C1 segment of cervical spinal cord (tissue), 14 donors: Measurements from ENCODE around the gene NDUFA8.

ENCODE experiments used
- DNase-seq, 14 donors: peaks; one replicate each; lab custom pipeline; 2025; lab: John Stamatoyannopoulos, UW

Gene NDUFA8

DNA sequence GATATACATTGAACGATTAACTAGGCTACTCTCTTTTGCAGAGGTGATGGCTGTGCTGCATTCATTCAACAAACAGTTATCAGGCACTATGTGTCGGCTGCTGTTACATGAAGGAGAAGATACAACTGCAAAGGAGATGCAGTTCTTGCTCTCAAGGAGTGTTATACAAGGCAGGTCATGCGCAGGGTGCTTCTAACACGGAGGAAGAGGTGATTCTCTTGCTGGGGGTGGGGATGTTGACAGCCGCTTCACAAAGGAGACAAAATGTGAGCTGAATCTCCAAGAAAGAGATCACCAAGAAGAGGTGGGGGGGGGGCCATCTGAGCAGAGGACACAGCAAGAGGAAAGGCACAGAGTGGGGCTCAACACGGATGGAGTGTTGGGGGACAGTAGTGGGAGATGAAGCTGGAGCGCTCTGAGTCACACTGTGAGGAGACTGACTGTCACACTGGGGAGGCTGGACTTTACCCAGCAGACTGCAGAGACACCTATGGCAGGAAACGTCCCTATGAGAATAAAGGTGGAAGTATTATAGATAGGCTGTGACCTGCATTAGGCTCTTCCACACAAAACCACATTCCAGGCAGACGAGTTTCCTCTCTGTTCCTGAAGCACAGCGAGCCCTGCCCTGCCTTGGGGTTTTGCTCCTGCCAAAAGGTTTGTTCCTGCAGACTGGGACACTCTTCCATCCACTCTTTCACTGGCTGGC is 20.9 kb downstream of the NDUFA8 start:
- no peak for DNase-seq

DNA sequence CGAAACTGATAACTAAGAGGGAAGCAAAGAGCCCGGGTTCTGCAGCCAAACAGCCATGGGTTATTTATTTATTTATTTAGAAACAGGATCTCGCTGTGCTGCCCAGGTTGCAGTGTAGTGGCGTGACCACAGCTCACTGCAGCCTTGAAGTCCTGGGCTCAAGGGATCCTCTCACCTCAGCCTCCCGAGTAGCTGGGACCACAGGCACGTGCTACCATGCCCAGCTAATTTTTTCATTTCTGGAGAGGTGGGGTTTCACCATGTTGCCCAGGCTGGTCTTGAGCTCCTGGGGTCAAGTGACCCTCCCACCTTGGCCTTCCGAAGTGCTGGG is 24.1 kb downstream of the NDUFA8 start:
- DNase-seq, result no peak

DNA sequence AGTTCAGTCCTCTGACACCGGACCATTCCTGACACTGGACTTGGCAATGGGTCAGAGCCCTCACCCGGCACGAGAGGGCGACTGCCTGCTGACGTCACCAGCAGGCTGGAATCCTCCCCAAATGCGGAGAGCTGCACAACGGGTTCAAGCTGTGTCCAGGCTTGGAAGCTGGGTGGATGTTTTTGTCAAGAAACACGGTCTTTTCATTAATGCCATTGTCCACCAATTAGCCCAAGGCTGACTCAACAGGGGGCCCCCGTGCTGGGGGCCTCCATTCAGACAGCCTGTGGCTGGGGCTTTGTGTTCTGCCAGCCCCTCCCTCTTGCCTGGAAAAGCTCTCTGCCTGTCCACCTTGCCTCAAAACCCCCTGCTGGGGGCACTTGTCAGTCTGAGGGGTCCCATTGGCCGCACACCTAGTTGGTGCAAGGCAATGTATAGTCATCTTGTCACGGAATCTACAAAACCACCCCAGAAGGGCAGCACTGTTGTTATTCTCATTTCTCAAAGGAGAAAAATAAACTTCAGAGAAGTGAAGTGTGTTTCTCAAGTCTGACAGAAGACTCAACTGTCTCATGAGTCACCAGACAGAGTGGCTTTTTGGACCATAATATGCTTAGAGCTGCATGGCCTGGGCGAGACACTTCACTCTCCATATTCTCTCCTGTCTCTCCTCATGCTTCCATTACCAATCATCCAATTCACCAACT is 24.6 kb downstream of the NDUFA8 start:
- DNase-seq, result peak in 2 of 14 donors; percentile 7 to 20

DNA sequence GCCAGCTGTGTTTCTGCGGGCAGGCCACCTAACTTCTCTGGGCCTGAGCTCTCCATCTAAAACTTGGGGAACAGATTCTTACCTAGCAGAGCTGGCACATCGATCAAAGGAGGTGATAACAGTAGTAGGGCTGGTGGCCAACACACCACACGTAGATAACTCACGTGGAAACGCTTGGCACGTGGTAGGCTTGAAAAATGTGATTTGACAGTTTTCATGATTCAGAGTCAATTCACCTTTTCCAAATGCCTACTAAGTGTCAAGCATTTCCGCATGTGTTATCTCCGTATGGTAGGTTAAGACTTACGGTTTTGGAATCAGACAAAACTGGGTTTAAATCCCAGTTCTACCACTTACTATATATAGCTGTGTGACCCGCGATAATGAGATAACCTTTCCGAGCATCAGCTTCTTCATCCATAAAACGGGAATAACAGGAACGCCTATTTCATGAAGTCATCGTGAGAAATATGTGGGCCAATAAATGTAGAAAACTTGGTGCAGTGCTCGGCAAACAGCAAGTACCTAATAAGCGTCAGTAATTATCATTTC is 25.5 kb downstream of the NDUFA8 start:
- no peak for DNase-seq

DNA sequence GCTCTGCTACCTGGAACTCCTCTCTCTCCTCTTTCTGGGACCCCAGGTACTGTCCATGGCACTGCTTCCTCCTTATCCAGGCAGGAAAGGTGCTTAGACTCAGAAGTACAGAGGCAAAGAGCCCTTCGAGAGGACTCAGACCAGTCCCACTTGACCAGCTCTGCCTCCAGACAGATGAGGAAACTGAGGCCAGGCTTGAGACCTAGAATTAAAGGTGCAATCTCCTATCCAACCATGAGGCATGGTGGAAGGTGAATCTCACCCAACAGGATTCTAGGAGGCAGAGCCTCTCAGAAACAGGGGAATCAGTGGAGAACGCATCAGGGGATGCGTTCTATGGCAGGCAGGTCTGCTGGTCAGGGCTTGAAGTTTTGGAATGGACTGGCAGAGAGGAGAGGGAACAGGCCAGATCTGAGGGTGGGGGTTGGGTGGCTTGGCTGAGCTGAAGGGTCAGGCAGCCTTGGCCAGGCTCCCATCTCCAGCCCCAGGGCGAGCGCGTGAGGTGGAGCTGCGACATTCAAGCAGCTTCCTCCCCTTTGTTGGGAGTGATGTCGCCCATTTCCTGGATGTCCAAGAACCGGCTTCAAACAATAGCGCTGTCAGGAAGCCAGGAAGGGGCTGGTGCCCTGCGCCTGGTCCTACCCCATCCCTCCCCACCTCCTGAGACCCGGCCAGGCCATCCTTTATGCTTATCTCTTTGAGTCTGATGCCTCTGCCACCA is 26.2 kb downstream of the NDUFA8 start:
- no peak for DNase-seq

DNA sequence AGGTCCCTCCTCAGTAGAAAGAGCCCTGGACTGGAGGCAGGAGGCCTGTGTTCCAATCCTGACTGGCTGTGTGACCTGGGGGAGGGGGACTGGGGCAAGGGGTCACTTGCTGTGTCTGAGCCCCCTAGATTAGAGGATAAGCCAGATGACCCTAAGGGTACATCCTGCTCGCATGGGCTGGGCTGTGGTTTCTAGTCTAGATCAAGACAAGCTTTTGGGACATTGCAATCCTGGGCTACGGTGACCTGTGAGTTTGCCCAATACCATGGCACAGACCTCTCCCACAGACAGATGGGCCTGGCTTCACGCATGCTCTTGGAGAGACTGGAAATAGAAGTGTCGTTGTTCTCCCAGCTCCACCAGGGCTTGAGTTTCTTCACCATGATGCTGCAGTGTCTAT is 27.0 kb downstream of the NDUFA8 start:
- DNase-seq, result no peak

DNA sequence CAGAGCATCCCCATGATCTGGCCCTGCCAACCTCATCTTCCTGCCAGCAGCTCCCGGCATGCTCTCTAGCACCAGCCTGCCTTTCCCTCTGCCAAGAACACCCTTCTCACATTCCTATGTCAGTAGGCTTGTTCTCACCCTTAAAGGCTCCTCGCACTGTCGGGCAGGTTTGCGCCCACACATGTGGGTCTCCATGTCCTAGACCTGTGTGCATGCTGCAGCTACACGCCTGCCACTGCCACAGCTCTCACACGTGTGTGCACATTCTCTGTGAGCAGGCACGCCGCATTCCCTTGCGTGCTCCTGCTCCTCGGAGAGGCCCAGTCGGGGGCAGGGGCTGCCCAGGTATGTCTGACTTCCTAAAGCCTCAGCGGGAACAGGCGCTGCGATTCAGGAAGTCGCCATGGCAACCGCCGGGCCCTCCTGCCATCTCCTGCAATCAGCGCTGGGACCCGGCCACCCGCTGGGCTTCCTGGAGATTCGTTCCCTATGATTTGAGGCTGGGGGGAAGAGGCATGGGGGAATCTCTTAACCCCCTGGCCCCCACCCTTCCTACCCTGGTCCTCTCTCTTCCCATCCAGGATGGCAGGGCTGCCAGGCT is 28.1 kb downstream of the NDUFA8 start:
- peak in 2 of 14 donors; percentile 6 to 66 for DNase-seq

DNA sequence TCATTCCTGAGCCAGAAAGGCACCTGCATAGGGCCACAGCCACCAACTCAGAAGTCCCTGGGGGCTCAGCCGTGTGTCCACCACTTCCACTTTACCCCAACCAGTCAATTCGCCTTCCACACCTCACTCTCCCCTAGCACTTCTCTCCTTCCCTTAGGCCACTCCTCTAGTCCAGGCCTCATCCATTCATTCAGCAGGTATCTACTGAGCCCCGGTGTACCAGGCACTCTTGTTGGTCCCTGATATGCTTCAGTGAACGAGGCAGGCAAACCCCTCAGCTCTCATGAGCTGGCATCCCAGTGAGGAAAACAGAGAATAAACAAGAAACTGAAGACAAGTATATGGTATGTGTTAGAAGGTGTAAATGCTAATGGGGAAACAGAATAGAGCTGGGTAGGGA is 28.7 kb downstream of the NDUFA8 start:
- DNase-seq, result no peak

DNA sequence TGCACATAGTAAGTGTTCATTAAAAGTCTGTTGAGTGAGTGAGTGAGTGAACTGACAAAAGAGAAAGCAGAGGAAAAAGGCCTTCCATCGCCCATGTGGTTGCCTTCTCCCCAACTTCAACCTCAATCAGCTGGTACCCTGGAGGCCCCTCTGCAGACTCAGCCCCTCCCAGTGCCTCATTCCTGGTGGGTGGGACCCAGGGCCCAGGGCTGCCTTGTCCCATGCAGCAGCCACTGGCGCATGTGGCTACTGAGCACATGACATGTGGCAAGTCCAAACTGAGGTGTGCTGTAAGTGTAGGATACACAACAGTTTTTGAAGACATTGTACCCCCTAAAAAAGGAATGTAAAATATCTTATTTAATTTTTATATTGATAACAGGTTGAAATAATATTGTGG is 29.6 kb downstream of the NDUFA8 start:
- DNase-seq, result no peak

DNA sequence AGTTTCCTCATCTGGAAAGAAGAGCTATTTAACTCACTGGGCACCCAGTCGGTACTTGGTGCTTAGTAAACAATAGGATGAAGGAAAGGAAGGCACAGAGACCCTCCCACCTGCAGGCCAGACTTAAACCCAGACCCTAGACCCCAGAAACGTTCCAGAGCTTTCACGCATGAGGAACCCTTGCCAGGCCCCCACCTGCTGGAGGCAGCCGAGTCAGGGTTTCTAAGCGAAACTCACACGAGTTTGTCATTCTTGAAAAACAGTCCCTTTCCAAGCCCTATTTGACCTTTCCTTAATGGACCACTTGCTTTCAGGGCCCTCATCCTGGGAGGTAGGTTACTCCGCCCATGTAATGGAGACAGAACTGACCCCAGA is 30.6 kb downstream of the NDUFA8 start:
- DNase-seq, result no peak

DNA sequence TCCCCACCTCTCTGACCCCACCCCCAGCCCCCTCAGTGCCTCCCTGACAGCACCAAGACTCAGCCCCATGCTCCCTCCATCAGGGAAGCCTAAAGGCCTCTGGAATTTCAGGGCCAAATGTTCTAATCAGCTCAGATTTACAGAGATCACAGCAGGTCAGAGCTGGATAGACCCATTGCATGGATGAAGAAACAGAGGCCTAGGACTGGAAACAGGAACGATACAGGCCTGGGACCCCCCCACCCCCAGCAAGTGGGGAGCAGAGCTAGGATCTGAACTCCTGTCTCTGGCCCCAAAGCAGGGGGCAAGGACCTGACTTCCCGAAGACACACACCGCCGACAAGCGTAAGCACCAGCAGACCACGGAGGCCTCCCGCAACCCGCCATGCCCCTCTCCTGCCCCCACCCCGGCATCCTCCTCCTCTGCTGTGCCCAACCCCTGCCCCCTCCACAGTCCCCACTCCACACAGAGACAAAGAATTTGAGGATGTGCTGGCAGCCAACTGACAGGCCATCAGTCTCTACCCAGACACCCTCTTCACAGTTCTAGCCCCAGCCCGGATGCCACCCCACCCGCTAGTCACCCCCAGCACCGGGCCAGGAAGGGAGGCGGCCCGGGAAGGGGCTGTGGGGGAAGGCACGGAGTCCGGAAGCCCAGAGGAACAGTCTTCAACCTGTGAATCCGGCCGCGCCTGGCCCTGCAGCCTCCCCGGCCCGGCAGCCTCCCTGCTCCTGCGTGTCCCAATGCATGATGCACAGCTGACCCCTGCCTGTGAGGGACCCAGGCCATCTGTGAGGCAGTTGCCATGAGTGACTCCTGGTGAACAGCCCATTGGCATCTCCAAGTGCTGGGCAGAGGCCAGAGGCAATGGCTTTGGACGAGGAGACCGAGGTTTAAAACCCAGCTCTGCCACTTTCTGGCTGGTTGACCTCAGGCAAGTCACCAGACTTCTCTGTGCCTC is 31.3 kb downstream of the NDUFA8 start:
- no peak for DNase-seq

DNA sequence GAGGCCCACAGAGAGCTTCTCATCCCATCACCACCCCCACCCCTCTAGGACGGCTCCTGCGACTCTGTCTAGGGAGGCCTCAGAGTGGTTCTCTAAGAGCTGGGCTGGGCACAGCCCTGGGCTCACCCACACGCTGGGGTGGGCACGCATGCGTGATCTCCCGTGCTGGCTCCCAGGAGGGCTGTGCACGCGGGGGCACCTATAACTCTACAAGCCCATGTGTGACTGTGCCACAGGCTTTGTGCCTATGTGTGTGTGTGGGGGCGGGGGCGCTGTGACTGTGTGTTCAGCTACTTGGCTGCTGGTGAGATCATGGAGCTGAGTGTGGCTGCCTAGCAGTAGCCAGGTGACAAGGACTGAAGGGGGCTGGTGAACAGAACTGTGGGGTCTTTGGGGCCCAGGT is 32.2 kb downstream of the NDUFA8 start:
- DNase-seq, result no peak

DNA sequence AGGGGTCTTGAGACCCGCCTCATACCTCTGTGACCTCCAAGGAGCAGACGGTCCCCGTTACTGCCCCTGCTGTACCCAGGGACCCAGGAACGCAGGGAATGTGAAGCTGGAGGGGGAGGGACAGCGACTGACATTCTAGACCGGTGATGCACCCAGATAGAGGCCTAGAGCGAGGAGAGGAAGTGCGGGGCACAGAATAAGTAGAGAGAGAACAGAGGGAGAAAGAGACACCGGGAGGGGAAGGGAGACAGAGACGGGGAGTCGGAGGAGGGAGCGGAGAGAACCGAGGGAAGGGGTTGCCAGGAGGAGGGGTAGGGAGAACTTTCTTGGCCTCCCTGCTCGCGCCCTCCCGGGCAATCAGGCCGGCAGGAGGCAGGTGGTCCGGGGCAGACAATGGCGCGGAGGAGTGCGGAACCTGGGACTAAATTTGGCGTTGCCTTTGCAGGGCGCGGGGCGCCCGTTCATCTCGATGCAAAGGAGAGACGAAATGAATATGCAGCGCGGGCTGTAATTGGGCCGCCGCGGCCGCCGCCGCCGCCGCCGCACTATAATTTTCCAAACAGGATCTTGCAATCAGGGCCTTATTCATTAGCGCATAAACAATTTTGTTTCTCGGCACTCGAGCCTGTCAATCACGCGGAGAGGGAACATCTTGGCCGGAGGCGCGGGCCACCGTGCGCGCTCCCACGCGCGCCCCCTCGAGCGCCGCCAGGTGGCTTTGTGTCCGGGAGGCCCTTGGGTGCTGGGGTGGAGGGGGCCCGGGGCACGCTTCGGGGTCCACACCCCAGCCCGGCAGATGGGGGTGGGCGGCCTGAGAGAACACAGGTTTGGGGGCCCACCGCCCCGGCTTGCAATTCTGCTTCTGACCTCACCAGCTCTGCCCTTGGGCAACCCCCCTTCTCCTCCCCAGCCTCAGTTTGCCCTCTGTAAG is 33.0 kb downstream of the NDUFA8 start:
- DNase-seq, result peak in 1 of 14 donors; percentile 40

DNA sequence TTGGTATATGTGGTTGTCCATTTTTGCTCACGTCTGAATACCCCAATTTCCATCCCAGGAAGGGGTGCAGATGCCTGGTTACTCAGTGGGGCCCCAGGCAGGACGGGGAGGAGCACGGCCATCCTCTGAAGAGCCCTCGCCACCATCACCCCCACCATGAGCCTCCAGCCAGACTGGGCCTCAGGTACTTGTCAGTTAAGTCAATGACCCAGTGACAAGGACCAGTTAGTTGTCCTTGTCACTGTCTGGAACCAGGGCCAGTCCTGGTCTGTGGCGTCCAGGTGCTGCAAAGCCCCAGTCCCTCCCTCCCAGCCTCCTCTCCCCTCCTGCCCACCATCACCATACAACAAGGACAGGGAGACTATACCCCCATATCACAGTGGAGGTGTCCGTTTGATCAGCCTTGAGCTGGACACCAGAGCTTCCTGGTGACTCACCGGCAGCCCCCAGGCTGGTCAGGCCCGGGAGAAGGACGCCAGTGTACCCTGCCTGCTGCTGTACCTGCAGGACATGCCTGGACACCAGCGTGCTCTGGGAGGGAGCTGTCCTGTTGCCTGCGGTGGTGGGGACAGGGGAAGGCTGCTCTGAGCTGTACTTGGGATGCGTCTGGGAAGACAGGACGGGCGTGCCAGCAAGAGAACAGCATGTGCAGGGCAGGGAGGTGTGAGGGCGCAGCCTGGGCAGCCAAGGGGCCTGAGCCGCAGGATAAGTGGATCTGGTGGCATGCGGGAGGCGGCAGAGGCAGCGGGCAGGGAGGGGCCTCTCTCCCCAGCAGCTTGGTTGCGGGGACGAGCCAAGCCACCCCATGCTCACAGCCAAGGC is 33.9 kb downstream of the NDUFA8 start:
- peak in 1 of 14 donors; percentile 40 for DNase-seq

DNA sequence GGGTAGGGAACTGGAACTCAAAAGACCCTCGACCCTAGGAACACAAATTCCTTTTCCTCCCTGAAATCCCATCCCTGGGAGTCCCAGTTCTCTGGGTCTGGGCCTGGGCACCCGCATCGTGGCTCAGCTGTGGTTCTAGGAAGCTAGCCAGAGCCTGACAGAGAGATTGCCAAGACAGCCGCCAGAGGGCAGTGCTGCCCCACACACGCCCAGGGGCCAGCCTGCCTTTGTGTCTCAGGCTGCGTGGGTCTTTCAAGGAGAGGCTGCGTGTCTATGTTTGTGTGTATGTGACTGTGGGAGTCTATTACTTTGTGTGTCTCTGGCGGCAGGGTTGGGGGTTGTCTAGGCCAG is 34.4 kb downstream of the NDUFA8 start:
- peak in 13 of 14 donors; percentile 19 to 88 (median 73) for DNase-seq

DNA sequence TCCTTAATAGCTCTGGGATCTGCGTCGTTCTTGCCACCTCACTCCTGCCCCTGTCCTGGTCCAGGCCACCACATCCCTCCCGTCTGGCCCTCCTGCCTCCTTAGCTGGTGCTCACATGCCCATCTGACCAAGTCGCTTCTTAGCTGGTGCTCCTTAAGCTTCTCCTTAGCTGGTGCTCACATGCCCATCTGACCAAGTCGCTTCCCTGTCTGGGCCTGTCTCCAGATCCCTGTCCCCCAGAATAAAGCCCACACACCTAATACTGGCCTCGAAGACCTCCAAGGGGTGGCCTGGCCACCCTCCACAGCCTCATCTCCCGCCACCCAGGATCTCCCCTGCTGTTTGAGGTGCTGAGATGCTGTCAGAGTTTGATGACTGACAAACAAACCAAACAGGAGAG is 35.1 kb downstream of the NDUFA8 start:
- DNase-seq, result no peak

DNA sequence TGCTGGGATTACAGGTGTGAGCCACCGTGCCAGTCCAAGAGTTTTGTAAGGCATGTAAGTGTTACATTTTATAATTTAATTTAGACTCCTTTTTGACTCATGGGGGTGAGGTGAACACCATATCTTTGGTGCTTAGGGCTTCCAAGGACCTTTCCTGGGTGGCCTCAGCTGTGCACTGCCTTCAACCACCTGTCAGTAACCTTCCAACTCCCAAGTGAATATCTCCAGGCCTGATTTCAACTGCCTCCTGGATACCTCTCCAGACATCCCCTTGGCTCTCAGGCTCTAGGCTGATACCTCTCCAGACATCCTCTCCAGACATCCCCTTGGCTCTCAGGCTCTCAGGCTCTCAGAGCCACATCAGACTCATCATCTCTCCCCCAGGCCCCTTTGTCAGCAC is 35.5 kb downstream of the NDUFA8 start:
- no peak for DNase-seq

DNA sequence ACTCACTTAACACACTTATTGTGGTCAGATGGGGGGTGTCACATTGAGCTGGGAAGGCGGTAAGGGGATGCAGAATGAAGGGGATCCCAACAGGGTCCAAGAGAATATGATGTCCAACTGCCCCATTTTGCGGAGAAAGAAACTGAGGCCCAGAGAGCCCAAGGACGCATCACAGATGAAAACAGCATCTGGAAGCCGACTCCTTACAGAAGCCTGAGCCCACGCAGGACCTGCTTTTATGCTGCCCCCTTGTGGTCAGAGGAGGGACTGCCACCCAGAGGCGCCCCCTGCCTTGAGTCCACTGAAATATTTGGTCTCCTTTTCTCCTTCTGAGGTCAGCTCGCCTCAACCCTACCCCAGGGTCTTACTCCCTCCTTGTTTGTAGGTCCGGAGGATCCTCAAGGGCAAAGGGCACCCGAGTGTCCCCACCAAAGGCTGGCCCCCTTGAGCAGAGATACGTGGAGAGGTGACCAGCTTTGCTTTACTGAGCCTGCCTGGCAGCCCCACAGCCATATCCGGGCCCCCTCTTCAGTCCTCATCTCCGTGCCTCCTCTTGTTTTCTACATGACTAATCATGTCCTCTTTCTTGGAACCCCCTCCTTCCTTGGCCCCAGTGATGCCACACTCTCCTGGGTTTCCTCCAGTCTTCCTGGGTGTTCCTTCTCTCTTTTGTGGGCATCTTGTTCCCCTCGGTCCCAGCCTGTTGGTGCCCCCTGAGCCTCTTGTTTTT is 36.5 kb downstream of the NDUFA8 start:
- DNase-seq, result peak in 12 of 14 donors; percentile 12 to 73 (median 50)
